D721Med (cell line): ENCODE measurements around the gene NELFA.

ENCODE experiments used
- DNase-seq: peaks from one replicate; pipeline ENCODE4 v3.0.0; 2011; ENCODE audit warnings: low spot score; ENCODE audit not compliant: insufficient read length
- FAIRE-seq: peaks from 2 replicates; lab custom pipeline; 2011; peaks lifted over from hg19 to GRCh38; lab: Jason Lieb, UNC
- CTCF ChIP-seq: IDR thresholded peaks from 2 replicates; pipeline ENCODE4 v1.5.1; 2012; ENCODE audit warnings: mild to moderate bottlenecking, control low read depth; ENCODE audit not compliant: insufficient read depth; ENCODE audit errors: missing control alignments

NELFA gene

GRCh38 chr4:1953335-1953734, 55.4 kb downstream of the NELFA start:
- DNase-seq, result no peak
- FAIRE-seq, result no peak
- TF ChIP-seq CTCF, result no peak

GRCh38 chr4:1952719-1953118, 56.1 kb downstream of the NELFA start:
- DNase-seq (no peak), FAIRE-seq (no peak)
- TF ChIP-seq CTCF, result no peak

- DNase-seq, result no peak
- FAIRE-seq, result no peak
- no peak for TF ChIP-seq CTCF
Observed at GRCh38 chr4:1952058-1952700, 56.6 kb downstream of the NELFA start.

DNA sequence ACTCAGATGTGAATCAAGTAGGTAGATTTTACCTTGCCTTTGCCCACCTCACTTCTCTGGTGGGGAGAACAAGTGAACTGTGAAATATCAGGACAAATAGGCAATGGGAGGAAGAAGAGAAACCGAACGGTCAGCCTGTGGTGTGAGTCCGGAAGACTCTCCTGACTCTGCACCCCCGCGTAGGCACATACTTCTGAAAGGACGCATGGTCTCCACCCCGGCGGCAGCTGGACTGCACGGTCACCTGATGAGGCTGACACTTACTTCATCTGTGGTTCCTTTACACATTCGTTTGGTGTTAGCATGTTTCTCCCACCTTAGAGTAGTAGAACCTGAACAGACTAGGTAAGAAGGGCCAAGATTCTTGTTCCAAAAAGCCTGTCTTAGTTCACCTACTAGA, 58.4 kb downstream of the NELFA start:
- no peak for TF ChIP-seq CTCF
- no peak for FAIRE-seq
- no peak for DNase-seq

DNA sequence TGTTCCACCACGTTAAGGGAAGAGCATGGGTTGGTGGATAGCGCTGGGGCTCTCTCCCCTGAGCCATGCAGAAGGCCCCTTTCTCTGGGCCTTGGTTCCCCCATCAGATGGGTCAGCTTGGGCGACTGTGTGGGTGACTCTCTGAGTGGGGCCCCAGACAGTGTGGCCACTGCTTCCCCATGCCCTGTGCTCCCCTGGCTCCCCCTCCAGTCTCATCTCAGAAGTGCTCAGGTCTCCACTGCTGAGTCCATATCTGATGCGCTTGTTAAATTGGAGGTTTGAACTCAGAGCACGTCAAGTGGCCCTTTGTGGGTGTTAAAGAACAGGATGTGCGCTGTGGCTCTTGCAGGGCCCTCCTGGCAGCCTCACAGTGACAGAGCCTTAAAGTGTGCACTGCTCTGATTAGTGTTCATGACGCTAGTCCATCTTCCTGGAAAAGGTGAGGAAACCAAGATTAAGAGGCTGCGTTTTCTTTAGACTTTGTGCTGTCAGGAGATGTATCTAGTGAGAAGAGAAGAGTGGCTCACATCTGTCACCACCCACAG, 59.8 kb downstream of the NELFA start:
- no peak for FAIRE-seq
- TF ChIP-seq CTCF, result no peak

GRCh38 chr4:1948232-1948631, 60.5 kb downstream of the NELFA start:
- FAIRE-seq (no peak), DNase-seq (no peak)
- no peak for TF ChIP-seq CTCF

More for the DNA sequence above, 59.8 kb downstream of the NELFA start:
- no peak for DNase-seq

GRCh38 chr4:1945912-1946311, 62.9 kb downstream of the NELFA start:
- DNase-seq (no peak), FAIRE-seq (no peak)
- no peak for TF ChIP-seq CTCF
